Natural killer cell (primary cell): ENCODE measurements around the gene DCDC2. TPM values are rescaled to one million over a fixed set of nuclear protein-coding genes. Genes with fewer than 3 reads are reported as not detected.

Experiments used
- ATAC-seq, 3 donors: fragments of 150-1000 bp in 2 of 3; fragments of 200-7000 bp in 1 of 3; cut with Tn5 transposase; 1 replicate in 1 of 3; 2 replicates in 2 of 3; pipeline ENCODE4 v1.10.0; 2021; ENCODE audit warnings: mild to moderate bottlenecking in 2 of 3, moderate library complexity in 2 of 3
- DNase-seq, 2 donors: peaks; one replicate each; pipeline versions ENCODE4 v3.0.0 to v3.0.0-alpha.2; 2013 to 2021; ENCODE audit warnings: mixed read lengths in 1 of 2
- H3K27ac ChIP-seq: one replicate; pipeline ENCODE4 v1.5.1; 2013; ENCODE audit warnings: mild to moderate bottlenecking, low read length
- H3K27me3 ChIP-seq: one replicate; pipeline ENCODE4 v1.6.1; 2013; ENCODE audit warnings: low read length; ENCODE audit not compliant: control insufficient read depth, insufficient read depth
- H3K36me3 ChIP-seq: one replicate; pipeline ENCODE4 v1.6.1; 2013; ENCODE audit warnings: low read length; ENCODE audit not compliant: control insufficient read depth, insufficient read depth
- H3K4me1 ChIP-seq: one replicate; pipeline ENCODE4 v1.6.1; 2013; ENCODE audit warnings: low read length; ENCODE audit not compliant: control insufficient read depth, insufficient read depth
- H3K4me3 ChIP-seq: one replicate; pipeline ENCODE4 v1.5.1; 2013; ENCODE audit warnings: low read length
- H3K9me3 ChIP-seq: one replicate; pipeline ENCODE4 v1.6.1; 2013; ENCODE audit warnings: low read length; ENCODE audit not compliant: control insufficient read depth, insufficient read depth
- H3K27ac Mint-ChIP-seq, 2 donors: one replicate each; pipeline ENCODE4 v1.8.0; 2022; ENCODE audit warnings: mild to moderate bottlenecking in 2 of 2, mixed read lengths in 2 of 2, moderate library complexity in 1 of 2
- H3K27me3 Mint-ChIP-seq, 2 donors: one replicate each; pipeline ENCODE4 v1.8.0; 2022; ENCODE audit warnings: low read depth in 2 of 2, mixed read lengths in 2 of 2
- H3K36me3 Mint-ChIP-seq: one replicate; pipeline ENCODE4 v1.8.0; 2022; ENCODE audit warnings: mixed read lengths
- H3K4me1 Mint-ChIP-seq, 2 donors: one replicate each; pipeline ENCODE4 v1.8.0; 2022; ENCODE audit warnings: mixed read lengths in 2 of 2
- H3K4me3 Mint-ChIP-seq: one replicate; pipeline ENCODE4 v1.8.0; 2022; ENCODE audit warnings: mild to moderate bottlenecking, moderate library complexity, mixed read lengths
- H3K9me3 Mint-ChIP-seq, 2 donors: one replicate each; pipeline ENCODE4 v1.8.0; 2022; ENCODE audit warnings: mixed read lengths in 2 of 2
- CTCF ChIP-seq: fragments of 200-600 bp; IDR thresholded peaks from one replicate; pipeline ENCODE4 v1.8.0; 2022; ENCODE audit warnings: antibody characterized with exemption
- WGBS: methylation state at CpG from one replicate; pipeline ENCODE4 v1.1.7; 2013; ENCODE audit warnings: missing lambda C conversion rate; ENCODE audit not compliant: insufficient coverage; 5-methylcytosine and 5-hydroxymethylcytosine counted together
- intact Hi-C: fragments of 100-400 bp; cut with micrococcal nuclease; formaldehyde crosslinking; loops from one replicate; pipeline ENCODE4 v1.14.2; 2022
- total RNA-seq, 4 donors: library from RNA; stranded (reverse); fragments of 120-200 nt in 1 of 4; gene quantifications; one replicate each; pipeline versions ENCODE4 v1.2.3 to v1.2.4, GENCODE V29; 2013 to 2022

DCDC2 gene
- total RNA-seq, 3 donors from 2014 or later (not counting 1 experiment from before 2014, with no cell fraction given), result not detected

- H3K4me3 ChIP-seq, result no peak overlapping the region
- Mint-ChIP-seq H3K4me3 (no peak overlapping the region), H3K27ac (no peak overlapping the region), H3K4me1 (no peaks in the 10 kb centered on the region), H3K27me3 (peaks cover 38 to 58% of the 10 kb centered on the region in 2 donors), H3K9me3 (no peaks in the 10 kb centered on the region), H3K36me3 (no peaks in the 10 kb centered on the region)
- no peak for ATAC-seq
- no peak for TF ChIP-seq CTCF
- no peak overlapping the region for H3K27ac ChIP-seq
- H3K36me3 ChIP-seq, result no peaks in the 10 kb centered on the region
- no peak for DNase-seq
- intact Hi-C loops, result no loop called here
- 90% methylated on average over 1 of the region's 1 CpG for WGBS
- no peaks in the 10 kb centered on the region for H3K9me3 ChIP-seq
- no peaks in the 10 kb centered on the region for H3K4me1 ChIP-seq
- peaks cover 4% of the 10 kb centered on the region for H3K27me3 ChIP-seq
Measured at GRCh38 chr6:24396824-24397223, 39.0 kb upstream of the DCDC2 start.

GRCh38 chr6:24394780-24395437 lies 37.0 kb upstream of the DCDC2 start:
- no peak for DNase-seq
- no peak overlapping the region for H3K4me3 ChIP-seq
- H3K4me3 Mint-ChIP-seq, result no peak overlapping the region
- no peaks in the 10 kb centered on the region for H3K36me3 Mint-ChIP-seq
- no peaks in the 10 kb centered on the region for H3K4me1 ChIP-seq
- no peaks in the 10 kb centered on the region for H3K4me1 Mint-ChIP-seq
- ATAC-seq, result no peak
- H3K27me3 Mint-ChIP-seq, result peaks cover 35 to 45% of the 10 kb centered on the region in 2 donors
- H3K27me3 ChIP-seq, result peaks cover 4% of the 10 kb centered on the region
- WGBS, result 86% methylated on average over 4 of the region's 4 CpGs
- no peaks in the 10 kb centered on the region for H3K36me3 ChIP-seq
- intact Hi-C loops, result no loop called here
- H3K27ac Mint-ChIP-seq, result no peak overlapping the region
- no peak for TF ChIP-seq CTCF
- H3K9me3 Mint-ChIP-seq, result no peaks in the 10 kb centered on the region
- H3K27ac ChIP-seq, result no peak overlapping the region
- H3K9me3 ChIP-seq, result no peaks in the 10 kb centered on the region

DNA sequence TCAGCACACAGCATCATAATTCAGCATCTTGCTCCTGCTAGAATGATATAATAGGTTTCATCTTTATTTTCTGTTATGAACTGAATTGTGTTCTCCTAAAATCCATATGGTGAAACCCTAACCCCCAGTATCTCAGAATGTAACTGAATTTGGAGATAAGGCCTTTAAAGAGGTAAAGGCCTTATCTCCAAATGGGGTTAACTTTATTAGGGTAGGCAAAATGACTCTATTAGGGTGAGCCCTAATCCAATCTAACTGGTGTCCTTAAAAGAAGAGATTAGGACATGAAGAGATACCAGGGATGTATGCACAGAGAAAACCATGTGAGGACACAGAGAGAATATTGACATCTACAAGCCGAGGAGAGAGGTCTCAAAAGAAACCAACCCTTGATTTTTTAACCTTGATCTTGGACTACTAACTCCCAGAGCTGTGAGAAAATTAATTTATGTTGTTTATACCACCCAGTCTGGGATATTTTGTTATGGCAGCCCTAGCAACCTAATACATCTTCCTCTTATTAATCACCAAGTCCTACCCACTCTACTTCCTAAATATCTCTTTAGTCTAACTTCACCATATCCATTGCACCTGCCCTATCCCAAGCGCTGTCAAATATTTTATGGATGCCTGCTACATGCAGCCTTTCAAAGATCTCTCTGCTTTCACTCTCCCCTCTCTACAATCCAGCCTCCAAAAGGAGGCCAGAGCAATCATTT lies 36.4 kb upstream of the DCDC2 start:
- ATAC-seq (no peak), DNase-seq (no peak)
- no peaks in the 10 kb centered on the region for H3K36me3 Mint-ChIP-seq
- WGBS, result 98% methylated on average over 2 of the region's 2 CpGs
- no peaks in the 10 kb centered on the region for H3K9me3 ChIP-seq
- no peak overlapping the region for H3K27ac ChIP-seq
- intact Hi-C loops, result no loop called here
- no peaks in the 10 kb centered on the region for H3K36me3 ChIP-seq
- no peak overlapping the region for H3K27ac Mint-ChIP-seq
- H3K4me1 ChIP-seq, result no peaks in the 10 kb centered on the region
- no peaks in the 10 kb centered on the region for H3K4me1 Mint-ChIP-seq
- H3K9me3 Mint-ChIP-seq, result no peaks in the 10 kb centered on the region
- no peak overlapping the region for H3K4me3 Mint-ChIP-seq
- TF ChIP-seq CTCF, result no peak
- H3K27me3 Mint-ChIP-seq, result peaks cover 28 to 38% of the 10 kb centered on the region in 2 donors
- no peak overlapping the region for H3K4me3 ChIP-seq
- H3K27me3 ChIP-seq, result peaks cover 4% of the 10 kb centered on the region
